GM10266 (cell line): Measurements from ENCODE around the gene ESRP2.

Source experiments
- DNase-seq: peaks from one replicate; pipeline ENCODE4 v3.0.0; 2012; ENCODE audit errors: extremely low spot score
- TF ChIP-seq, protein P1 (sequence below): IDR thresholded peaks from 2 replicates; pipeline ENCODE4 v1.5.1; 2012; ENCODE audit warnings: mild to moderate bottlenecking, low read depth; ENCODE audit not compliant: control insufficient read depth, insufficient read depth; ENCODE audit errors: missing control alignments

ESRP2 gene

DNA sequence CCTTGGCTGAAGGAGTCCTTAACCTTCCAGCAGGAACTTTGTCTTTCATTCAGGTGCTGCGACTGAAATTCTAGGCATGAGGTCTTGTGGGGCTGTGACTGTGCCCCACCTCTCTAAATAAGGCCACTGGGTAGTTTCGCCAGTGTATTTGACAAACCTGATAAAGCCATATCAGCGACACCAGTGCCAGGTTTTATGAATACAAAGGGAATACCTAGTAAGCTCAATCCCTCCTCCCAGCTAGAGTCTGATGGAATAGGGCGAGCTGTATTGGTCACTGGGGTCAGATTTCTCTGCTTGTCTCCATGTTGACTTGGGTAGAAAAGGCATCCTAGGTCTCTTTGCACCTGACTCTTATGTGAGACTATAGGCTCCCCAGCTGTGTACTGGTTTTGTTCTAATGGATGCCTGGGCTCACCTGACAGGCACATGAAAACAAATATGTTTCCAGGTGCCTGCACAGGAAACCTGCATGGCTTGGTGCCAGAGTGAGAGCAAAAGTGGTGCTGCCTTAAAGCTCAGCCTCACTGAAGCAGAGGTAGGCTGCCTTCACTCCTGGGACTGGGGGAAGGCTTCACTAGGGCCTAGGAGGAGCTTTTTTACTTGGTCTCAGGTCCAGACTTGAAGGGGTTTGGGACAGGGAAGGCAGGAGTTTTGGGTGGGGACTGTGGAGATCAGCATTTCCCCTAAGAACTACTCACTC is 36.7 kb upstream of the ESRP2 start:
- DNase-seq: no peak

DNA sequence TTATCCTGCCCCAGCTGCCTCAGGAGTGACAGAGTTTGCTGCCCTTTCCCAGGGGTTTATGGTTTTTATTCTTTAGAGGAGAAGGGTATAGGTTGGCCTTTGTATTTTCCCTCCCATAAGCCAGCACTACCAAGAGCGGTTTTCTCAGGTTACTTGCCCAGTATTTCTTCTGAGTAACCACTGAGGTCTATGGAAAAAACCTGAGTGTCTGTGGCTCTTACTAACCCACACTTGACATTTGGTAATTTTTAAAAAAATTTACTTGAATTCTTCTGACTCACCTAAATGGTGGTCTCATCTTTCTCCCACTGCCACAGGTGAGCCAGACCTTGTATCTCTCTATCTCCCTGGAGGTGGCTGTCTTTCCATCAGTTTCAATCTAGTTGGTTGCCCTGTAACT is 34.4 kb upstream of the ESRP2 start:
- TF ChIP-seq, protein P1, sequence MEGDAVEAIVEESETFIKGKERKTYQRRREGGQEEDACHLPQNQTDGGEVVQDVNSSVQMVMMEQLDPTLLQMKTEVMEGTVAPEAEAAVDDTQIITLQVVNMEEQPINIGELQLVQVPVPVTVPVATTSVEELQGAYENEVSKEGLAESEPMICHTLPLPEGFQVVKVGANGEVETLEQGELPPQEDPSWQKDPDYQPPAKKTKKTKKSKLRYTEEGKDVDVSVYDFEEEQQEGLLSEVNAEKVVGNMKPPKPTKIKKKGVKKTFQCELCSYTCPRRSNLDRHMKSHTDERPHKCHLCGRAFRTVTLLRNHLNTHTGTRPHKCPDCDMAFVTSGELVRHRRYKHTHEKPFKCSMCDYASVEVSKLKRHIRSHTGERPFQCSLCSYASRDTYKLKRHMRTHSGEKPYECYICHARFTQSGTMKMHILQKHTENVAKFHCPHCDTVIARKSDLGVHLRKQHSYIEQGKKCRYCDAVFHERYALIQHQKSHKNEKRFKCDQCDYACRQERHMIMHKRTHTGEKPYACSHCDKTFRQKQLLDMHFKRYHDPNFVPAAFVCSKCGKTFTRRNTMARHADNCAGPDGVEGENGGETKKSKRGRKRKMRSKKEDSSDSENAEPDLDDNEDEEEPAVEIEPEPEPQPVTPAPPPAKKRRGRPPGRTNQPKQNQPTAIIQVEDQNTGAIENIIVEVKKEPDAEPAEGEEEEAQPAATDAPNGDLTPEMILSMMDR: no peak
- no peak for DNase-seq

More for the DNA sequence above, 36.7 kb upstream of the ESRP2 start:
- TF ChIP-seq, protein P1: no peak

DNA sequence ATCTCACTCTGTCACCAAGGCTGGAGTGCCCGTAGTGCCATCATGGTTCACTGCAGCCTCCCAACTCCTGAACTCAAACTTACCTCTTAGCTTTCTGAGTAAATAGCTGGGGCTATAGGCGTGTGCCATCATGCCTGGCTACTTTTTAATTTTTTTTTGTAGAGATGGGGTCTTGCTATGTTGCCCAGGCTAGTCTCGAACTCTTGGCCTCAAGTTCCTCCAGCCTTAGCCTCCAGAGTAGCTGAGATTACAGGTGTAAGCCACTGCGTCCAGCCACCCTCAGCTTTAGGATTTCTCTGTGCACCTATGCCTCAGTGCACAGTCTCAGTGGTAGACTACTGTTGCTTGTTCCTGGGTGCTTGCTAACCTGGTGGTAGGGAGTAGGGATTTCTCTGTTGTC is 33.9 kb upstream of the ESRP2 start:
- no peak for DNase-seq
- TF ChIP-seq, protein P1: no peak

DNA sequence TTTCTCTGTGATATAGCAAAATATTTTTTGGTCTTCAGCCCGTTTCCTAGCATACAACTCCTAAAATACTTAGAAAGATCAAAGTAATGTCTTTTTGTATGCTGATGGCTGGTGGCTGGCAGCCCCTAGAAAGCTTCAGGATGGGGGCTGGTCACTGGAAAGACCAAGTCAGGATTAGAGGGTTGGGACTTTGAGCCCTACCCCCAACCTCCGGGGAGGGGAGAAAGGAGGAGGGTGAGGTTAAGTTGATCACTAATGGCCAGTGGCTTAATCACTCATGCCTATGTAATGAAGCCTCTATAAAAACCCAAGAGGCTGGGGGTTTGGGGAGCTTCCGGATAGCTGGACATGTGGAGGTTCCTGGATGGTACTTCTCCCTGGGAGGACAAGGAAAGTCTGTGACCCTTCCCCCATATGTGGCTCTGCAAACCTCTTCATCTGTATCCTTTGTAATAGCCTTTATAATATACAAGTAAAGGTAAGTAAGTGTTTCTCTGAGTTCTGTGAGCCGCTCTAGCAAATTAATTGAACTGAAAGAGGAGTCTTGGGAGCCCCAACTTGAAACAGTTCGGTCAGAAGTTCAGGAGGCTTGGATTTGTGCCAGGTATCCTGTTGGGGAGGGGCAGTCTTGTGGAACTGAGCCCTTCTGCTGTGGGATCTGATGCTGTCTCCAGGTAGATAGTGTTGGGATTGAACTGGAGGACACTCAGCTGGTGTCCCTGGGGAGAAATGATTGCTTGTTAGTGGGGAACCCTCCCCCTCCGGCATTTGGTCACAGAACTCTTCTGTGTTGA is 31.9 kb upstream of the ESRP2 start:
- TF ChIP-seq, protein P1: no peak
- no peak for DNase-seq

DNA sequence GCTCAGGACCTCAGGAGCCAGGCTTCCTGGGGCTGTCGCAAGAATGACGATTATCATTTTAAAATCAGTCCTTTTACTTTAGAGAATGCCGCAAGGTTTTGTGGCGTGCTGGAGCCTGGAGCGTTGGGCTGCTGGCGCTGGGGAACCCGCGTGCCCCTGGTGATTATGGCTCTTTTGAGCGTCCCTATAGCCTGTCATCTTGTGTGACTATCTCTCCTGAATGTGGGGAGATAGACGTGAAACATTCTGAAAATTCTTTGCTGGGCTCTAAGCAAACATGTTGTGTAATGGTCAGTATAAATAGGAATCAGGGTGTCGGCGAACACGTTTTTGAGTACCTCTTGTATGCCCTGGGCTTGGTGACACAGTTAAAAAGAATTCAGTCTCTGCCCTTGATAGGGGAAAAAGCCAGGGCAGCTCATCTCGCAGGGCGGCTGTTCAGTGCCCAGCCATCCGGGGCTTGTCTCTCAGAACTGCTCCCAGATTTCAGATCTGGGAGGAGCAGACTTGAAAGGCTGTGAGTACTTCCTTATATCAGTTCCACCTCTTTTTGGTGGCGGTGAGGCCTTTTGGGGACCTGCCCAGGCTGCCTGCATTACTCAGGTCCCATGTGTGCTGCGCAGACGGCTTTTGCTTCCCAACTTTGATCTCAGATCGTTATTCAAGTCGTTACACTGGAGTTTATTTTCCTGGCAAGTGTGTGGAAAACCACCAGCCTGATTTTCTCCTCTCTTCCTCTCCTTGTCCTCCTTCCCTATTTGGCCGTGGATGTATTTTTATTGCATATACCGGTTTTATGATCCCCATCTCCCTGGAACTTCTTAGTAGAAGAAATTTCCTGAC is 29.4 kb upstream of the ESRP2 start:
- DNase-seq: peak; percentile 67
- TF ChIP-seq, protein P1: no peak

DNA sequence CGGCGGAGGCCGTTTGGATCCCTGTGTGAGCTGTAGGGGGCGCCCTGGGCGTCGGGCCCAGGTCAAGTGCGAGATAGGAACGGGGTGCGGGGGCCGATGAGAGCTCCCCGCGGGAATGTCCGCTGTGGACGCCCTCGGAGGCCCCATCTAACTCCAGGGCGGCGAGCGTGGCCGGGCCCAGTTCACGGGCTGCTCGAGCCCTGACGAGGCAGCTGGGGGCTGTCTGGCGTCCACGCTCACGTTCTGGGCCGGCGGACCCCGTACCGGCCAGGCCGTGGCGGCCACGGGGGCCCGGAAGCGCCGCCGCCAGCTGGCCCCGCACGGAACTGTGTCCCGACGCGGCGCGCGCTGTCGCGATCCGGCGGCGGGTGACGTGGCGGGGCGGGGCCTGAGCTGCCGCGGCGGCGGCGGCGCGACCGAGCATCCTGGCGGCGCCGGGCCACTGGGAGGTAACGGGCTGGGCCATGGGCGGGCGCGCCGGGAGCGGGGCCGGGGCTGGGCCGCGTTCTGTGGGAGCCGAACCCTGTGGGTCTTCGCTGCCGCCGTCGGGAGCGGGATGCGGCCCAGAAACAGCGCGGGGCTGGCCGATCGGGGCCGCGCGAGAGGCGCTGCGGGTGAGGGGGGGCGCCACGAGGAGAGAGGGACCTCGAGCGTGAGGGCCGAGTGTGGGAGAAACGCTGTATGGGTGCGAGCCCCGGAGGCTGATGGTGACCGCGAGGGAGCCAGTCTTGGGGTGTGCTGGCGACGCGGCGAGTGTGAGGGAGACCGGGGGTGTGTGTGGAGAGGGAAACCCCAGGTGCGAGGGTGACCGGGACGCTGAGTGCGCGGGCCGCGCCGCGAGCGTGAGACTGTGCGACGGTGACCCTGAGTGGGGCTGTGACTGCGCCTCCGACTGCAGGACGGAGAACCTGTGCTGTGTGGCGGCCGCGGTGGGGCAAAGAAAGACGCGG is 28.5 kb upstream of the ESRP2 start, which contains the start of gene SLC7A6:
SLC7A6 (plus strand) TSS at position 399 of the 950 bp plus-strand sequence. CDS start 10,201 bp downstream, outside the sequence.
- TF ChIP-seq, protein P1: peak; percentile 87
- DNase-seq: peak; percentile 92
